ENCODE results near the gene DYNLRB2. TPM values are rescaled to one million over a fixed set of nuclear protein-coding genes. Genes with fewer than 3 reads are reported as not detected.

Gene DYNLRB2
- polyA plus RNA-seq, 4 donors: 8.5 to 11.3 (median 10.3) TPM

GRCh38 chr16:80547145-80547544 lies 6.4 kb downstream of the DYNLRB2 start:
- no peak for DNase-seq (ENCODE audit: low read depth in 4 of 4, low spot score in 3 of 4)

- DNase-seq (ENCODE audit: low read depth in 4 of 4, low spot score in 3 of 4): no peak
Observed at GRCh38 chr16:80552277-80552676, 11.5 kb downstream of the DYNLRB2 start.

GRCh38 chr16:80554033-80554432 lies 13.2 kb downstream of the DYNLRB2 start:
- no peak for DNase-seq (ENCODE audit: low read depth in 4 of 4, low spot score in 3 of 4)

- DNase-seq (ENCODE audit: low read depth in 4 of 4, low spot score in 3 of 4): no peak
Observed at GRCh38 chr16:80556481-80556880, 15.7 kb downstream of the DYNLRB2 start.

- no peak for DNase-seq (ENCODE audit: low read depth in 4 of 4, low spot score in 3 of 4)
Observed at GRCh38 chr16:80557037-80557436, 16.2 kb downstream of the DYNLRB2 start.

- DNase-seq (ENCODE audit: low read depth in 4 of 4, low spot score in 3 of 4): no peak
Observed at GRCh38 chr16:80559369-80559768, 18.6 kb downstream of the DYNLRB2 start.

- no peak for DNase-seq (ENCODE audit: low read depth in 4 of 4, low spot score in 3 of 4)
Observed at GRCh38 chr16:80563066-80563465, 22.3 kb downstream of the DYNLRB2 start.

- no peak for DNase-seq (ENCODE audit: low read depth in 4 of 4, low spot score in 3 of 4)
Observed at GRCh38 chr16:80564394-80564793, 23.6 kb downstream of the DYNLRB2 start.

- DNase-seq (ENCODE audit: low read depth in 4 of 4, low spot score in 3 of 4): no peak
Observed at GRCh38 chr16:80569440-80570105, 28.8 kb downstream of the DYNLRB2 start.

GRCh38 chr16:80570106-80570478 lies 29.3 kb downstream of the DYNLRB2 start:
- DNase-seq (ENCODE audit: low read depth in 4 of 4, low spot score in 3 of 4): peak in 3 of 4 donors; percentile 1 to 11 (median 4)

- no peak for DNase-seq (ENCODE audit: low read depth in 4 of 4, low spot score in 3 of 4)
Observed at GRCh38 chr16:80573700-80574120, 32.9 kb downstream of the DYNLRB2 start.

GRCh38 chr16:80576343-80576912 lies 35.6 kb downstream of the DYNLRB2 start:
- DNase-seq (ENCODE audit: low read depth in 4 of 4, low spot score in 3 of 4): no peak

GRCh38 chr16:80577485-80578280 lies 36.9 kb downstream of the DYNLRB2 start:
- DNase-seq (ENCODE audit: low read depth in 4 of 4, low spot score in 3 of 4): no peak

- DNase-seq (ENCODE audit: low read depth in 4 of 4, low spot score in 3 of 4): no peak
Observed at GRCh38 chr16:80580109-80580832, 39.5 kb downstream of the DYNLRB2 start.

- DNase-seq (ENCODE audit: low read depth in 4 of 4, low spot score in 3 of 4): no peak
Observed at GRCh38 chr16:80583466-80583865, 42.7 kb downstream of the DYNLRB2 start.

GRCh38 chr16:80585764-80586163 lies 45.0 kb downstream of the DYNLRB2 start:
- no peak for DNase-seq (ENCODE audit: low read depth in 4 of 4, low spot score in 3 of 4)

GRCh38 chr16:80586476-80586875 lies 45.7 kb downstream of the DYNLRB2 start:
- DNase-seq (ENCODE audit: low read depth in 4 of 4, low spot score in 3 of 4): no peak

GRCh38 chr16:80587071-80587470 lies 46.3 kb downstream of the DYNLRB2 start:
- DNase-seq (ENCODE audit: low read depth in 4 of 4, low spot score in 3 of 4): no peak

- no peak for DNase-seq (ENCODE audit: low read depth in 4 of 4, low spot score in 3 of 4)
Observed at GRCh38 chr16:80591071-80591915, 50.5 kb downstream of the DYNLRB2 start.

GRCh38 chr16:80592273-80592672 lies 51.5 kb downstream of the DYNLRB2 start:
- no peak for DNase-seq (ENCODE audit: low read depth in 4 of 4, low spot score in 3 of 4)

All from right renal pelvis (tissue), 4 donors.